Stimulated activated CD4-positive, alpha-beta T cell treated with anti-CD3 and anti-CD28 coated beads, TNF-alpha, amount 100 ng/mL, for 4 hours (primary cell): Measurements from ENCODE around the gene ANO9.

Experiments used
- DNase-seq, 3 experiments: peaks; one replicate each; pipeline ENCODE4 v3.0.0-alpha.2; 2020; ENCODE audit warnings: low read depth in 3 of 3

Gene ANO9

DNA sequence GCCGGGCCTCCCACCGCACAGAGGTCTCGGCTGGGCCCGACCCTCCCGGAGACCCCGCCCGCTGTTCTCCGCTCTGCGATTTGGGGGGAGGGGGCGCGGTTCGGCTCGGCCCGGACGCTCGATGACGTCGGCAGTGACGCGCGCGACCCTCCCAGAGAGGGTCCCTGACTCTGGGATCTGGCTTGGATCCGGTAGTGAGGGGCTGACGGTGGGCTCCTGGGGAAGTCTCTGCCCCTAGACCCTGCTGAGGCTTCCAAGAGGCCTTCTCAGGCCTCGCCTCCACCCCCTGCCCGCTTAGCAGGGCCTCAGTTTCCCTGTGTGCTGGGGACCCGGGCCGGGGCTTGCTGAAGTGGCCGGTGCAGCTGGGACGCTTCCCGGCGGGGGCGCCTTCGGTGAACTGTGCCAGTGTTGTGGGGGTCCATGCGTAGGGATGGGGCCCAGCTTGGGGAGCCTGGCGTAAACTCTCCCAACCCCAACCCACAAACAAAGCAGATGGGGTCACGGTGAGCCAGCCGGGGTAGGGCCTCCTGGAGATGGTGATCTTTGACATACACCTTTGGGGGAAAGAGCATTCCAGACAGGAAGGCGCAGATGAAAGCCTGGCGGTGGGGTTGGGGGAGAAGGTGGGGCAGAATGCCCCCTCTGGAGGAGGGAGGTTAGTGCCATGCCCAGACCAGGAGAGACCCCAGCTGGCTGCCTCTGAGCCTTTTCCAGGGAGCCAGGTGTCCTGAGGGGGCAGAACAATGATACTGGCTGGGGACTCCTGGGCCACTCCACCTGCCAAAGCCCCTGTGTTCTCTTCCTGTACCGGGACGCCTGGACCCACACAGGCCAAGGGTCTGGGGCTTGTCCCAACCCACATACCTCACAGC is 71.5 kb downstream of the ANO9 start:
- DNase-seq: no peak

DNA sequence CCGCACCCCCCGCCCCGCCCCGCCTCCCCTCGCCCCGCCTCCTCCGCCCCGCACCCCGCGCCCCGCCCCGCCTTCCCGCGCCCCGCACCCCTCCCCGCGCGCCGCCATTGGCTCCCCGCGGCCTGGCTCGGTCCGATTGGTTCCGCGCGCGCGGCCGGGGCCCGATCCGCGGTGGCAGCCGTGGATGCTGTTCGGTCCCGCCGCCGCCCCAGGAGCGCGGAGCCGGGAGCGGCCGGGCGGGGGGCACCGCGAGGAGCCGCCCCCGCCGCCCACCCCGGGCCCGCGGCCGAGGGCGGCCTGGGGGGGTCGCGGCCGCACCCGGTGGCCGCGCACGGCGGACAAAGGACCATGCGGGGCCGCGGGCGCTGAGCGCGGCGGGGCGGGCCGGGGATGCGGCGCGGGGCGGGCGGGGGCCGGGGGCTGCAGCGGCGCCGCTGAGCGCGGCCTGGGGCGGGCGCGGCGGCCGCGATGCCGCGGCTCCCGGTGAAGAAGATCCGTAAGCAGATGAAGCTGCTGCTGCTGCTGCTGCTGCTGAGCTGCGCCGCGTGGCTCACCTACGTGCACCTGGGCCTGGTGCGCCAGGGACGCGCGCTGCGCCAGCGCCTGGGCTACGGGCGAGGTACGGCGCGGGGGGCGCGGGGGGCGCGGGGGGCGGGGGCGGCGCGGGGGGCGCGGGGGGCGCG is 72.3 kb downstream of the ANO9 start, which contains the start of gene B4GALNT4:
Gene B4GALNT4 (plus strand): TSS at position 164 of the 683 bp plus-strand sequence. CDS start 305 bp downstream, at position 469.
- DNase-seq: no peak

DNA sequence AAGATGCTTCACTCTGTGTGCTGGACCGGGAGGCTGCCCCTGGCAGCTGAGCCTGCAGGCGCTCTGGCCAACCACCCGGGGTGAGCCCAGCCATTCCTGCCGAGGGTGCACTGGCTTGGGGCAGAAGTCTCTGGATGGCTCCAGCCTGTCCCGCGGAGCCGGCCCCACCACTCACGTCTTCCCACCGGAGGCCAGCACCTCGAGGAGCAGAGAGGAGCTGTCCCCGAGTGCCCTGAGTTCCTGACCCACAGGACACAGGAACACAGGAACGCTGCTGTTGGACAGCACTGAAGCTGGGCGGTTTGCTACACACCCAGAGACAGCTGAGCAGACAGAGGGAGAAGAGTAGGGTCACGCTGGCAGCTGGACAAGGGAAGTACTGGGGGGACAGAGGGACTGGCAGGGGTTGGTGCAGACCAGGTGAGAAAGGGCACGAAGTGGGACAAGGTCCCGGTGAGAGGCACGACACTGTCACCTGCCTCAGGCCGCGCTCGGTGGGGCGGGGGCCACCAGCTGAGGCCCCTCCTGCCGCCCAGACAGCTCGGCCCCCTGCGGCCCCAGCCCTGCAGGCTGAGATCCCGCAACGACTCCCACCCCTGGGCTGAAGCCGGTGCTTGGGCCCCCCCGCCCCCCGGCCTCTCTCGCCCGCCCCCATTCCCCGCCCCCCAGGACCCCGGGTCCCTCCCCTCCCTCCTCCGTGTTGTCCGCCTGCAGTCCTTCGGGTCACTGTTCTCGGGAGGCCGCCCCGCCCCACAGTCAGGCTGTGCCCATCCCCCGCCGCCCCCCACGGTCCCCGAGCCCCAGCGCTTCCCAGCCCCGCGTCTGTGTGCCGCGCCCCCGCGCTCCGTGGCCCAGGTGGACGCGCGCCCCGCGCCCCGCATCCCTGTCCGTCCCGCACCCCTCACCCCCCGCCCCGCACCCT is 73.1 kb downstream of the ANO9 start:
- DNase-seq: no peak

DNA sequence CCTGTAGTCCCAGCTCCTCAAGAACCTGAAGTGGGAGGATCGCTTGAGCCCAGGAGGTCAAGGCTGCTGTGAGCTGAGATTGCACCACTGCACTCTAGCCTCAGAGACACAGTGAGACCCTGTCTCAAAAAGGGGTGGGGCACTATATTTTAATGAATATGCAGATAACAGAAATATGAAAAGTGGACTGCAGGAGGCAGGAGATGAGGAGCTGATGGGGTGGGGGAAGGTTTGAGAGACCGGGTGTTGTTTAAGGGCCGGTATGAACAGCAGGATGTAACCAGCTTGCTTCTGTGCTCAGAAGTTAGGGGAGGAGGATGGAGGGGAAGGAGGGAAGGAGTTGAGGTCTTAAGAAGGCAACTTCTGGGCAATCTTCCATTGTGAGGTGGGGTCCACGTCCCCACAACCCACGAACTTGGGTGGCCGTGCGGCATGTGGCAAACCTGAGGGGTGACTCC is 73.8 kb downstream of the ANO9 start:
- no peak for DNase-seq
